Activated CD4-positive, alpha-beta T cell treated with anti-CD3 and anti-CD28 coated beads for 48 hours (primary cell): ENCODE results near the gene LRRC36.
A peak's percentile ranks its signal among the peaks of the same experiment; 100 is the strongest.

Experiments used
- DNase-seq: peaks from one replicate; pipeline ENCODE4 v3.0.0-alpha.2; 2020

LRRC36 gene

DNA sequence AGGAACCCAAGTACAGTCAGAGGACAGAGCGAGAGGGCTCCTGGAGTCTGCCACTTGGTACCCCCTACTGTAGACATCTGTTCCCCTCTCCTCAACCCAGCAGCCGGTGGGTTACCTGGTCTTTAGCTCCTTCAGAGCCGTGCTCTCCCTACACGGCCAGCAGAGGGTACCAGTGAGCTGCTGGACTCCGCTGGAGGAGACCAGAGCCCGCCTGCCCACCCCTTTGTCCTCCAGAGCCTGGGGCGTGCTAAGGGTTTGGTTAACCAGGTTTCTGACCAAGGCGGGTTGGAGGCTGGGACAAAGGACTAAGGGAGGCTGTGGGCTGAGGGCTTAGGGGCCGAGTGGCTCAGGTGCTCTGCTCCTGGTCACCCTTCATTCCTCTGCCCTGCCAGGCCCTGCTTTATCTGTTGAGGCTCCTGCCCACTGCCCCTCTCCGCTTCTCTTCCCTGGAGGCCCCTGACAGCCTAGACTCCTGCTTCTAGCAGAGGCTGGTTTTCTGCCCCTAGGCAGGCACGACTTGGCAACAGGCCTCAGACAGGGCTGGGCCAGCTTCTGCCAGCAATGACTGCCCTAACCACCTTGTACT lies 101.6 kb downstream of the LRRC36 start:
- DNase-seq = peak; percentile 73

DNA sequence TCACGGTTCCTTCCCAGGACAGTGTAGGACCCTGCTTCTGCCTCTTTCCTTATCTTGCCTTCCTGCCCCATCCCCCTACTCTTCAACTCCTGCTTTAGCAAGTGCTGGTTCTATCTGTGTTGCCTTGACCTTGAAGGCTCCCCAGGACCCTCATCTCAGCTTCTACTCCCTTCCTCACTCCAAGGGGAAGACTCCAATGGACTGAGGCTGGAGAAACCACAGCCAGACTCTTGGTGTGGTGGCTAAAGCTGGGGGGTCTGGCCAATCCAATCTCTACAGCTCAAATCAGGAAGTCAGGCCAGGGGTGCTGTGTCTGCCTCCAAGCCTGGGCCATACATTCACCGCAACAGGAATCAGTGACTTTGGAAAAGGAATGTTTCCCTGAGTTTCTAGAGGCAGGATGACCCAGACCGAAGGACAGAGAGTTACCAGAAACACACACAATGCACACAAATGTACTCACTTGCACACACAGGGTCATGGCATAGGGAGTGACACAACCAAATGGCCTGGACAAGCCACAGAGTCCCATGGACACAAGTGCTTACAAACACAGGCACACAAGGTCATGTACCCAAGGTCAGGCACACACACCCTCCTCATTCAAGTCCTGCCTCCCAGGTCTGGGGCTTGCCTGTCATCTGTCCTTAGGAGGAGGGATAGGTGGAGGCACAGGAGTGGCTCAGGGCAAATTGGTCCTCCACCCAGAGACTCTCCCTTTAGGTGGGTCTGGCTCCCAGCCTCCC lies 102.6 kb downstream of the LRRC36 start:
- no peak for DNase-seq

DNA sequence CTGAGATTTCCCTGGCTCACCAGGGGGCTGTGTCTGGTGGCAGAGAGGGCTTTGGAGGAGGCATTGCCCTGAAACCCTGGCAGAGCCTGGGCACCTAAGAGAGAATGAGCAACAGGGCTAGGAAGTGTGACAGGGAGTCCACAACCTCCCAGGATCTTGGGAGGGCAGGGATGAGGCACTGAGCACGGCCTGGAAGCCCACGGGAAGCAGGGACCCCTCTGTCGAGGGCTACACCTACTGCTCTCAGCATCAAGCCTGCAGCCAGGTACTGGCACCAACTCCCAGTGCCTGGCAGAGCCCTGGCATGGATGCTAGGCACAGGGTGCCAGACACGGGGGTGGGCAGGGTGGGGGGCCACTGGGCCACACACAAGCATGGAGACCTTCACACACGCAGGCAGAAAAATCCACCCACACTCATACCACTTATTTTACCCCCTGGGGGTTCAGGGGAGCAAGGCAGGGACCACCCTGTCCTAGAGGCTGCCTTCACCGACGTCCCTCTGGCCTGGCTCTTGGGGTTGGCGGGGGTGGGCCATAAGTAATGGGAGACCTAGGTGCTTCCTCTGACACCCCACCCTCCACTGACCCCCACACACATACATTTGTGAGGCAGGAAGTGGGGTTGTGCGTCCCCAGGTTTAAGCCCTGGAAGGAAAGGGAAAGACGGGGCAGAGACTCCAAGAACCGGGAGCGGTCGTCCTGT lies 103.3 kb downstream of the LRRC36 start:
- DNase-seq = no peak

DNA sequence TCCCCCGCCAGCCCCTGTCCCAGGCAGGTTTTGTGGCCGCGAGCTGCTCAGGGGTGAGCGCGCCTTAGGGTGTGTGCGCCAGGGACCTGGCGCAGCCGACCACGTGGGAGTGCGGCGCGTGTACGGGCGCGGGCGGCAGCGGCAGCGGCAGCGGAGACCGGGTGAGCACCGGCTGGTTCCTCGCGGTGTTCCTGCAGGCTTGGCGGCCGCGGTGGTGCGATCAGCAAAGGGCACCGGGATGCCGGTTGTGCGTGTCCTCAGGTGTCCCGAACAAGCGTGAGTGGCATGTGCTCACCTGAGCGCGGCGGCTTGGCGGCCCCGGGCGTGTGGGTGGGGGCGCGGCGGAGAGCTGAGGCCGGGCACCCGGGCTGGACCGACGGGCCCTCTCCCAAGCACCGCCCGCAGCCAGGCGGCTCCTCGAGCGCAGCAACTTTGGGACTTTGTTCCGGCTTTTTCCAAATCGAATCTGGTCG lies 103.9 kb downstream of the LRRC36 start:
- DNase-seq = peak; percentile 46

DNA sequence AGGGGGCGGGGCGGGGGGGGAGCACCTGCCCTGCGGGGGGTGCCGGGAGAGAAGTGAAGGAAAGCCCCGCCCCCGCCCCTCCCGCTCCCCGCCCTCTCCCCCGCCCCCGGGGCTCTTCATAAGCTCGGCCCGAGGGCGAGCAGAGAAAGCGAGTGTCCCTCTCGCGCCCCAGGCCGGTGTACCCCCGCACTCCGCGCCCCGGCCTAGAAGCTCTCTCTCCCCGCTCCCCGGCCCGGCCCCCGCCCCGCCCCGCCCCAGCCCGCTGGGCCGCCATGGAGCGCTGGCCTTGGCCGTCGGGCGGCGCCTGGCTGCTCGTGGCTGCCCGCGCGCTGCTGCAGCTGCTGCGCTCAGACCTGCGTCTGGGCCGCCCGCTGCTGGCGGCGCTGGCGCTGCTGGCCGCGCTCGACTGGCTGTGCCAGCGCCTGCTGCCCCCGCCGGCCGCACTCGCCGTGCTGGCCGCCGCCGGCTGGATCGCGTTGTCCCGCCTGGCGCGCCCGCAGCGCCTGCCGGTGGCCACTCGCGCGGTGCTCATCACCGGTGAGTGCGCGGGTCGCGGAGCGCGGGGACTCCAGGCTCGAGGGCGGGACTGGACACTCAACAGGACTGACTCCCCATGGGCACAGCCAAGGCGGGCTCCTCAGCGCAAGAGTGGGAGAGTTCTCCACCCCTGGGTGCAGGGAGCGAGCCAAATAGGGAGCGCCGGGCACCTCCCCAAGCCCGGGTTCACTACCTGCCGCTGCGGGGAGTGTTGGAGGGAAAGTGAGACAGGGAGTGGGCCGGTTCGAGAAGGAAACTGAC lies 104.6 kb downstream of the LRRC36 start, which contains the start of gene HSD11B2:
TSS of gene HSD11B2 (plus strand) at position 145 of the 798 bp plus-strand sequence. CDS start at position 273, 128 bp downstream.
- DNase-seq = peak; percentile 22

DNA sequence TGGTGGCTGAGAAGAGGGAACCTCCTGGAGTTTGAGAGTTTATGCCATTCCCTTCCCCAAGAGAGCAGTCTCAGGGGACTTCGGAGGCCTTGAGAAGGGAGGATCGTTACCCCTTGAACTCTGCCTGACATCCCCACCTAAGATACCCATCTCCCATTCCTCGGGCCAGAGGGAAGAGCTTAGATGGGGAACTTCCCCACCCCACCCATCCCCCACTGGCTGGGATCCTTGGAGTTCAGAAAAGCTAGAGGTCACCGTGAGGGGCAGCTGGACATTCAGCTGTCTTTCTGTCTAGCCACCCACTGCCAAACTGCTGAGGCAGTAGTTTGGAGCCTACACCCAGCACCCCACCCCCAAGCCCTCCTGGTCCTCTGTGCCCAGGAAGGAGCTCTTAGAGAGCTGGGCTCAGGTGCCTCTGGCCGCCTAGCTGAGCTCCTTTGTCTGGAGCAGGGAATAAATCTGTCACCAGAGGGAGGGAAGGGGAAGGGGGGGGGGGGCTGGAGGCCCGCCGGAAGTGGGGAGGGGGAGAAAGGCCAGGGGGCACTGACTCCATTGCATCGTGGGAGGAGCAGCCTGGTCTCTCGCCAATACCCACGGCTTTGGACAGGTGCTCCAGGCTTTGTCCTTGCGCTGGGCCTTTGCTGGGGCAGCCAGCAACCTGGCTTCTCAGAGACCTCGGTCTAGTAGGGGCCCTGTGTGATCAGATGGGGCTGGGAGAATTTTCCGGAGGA lies 105.3 kb downstream of the LRRC36 start:
- DNase-seq = no peak

DNA sequence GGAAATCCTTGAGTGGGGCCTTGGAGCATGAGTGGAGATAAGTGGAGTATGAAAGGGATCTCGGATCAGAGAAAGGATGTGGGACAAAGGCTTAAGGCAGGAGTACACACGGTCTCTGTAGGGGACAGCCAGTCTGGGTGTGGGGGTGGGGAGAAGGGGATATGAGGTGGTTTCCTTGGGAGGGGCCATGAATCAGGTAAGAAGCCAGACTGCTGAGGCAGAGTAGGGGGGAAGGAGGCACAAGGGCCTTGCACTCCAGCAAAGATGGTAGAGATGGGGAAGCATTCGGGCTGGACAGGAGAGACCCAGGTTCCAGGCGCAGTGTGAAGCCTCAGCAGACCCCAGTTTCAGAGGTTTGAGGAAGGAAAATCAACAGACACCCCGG lies 105.9 kb downstream of the LRRC36 start:
- DNase-seq = no peak

DNA sequence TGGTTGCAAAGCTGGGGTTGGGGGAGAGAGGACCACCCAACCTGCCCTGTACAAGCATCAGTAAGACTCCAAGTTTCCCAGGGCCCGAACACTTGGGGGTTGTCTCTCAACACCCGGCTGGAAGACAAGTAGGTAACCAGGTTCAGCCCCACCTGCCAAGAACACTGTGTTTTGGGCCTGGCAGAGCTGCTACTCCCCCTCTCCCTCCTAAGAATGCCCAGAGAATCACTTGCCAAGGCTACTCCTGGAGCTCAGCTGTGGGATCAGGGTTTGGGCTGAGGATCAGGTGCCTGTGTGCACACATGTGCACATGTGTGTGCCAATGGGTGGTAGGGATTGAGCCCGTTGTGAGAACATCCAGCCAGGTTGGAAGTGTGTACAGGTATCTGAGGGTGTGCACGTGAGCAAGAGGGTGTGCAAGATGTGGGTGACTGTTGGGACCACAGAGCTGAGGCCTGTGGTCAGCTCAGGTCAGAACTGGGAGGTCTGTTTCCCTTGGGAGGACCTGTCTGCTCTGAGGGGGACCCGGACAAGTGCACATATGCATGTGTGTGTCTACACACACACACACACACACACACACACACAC lies 106.6 kb downstream of the LRRC36 start:
- no peak for DNase-seq
